Lower leg skin (tissue), 4 donors: ENCODE measurements around the gene HDAC9. TPM values are rescaled to one million over a fixed set of nuclear protein-coding genes. Genes with fewer than 3 reads are reported as not detected.

Experiments used
- DNase-seq, 2 donors: peaks; one replicate each; pipeline ENCODE4 v3.0.0-alpha.2; 2019; ENCODE audit warnings: low spot score in 2 of 2
- H3K4me3 ChIP-seq: fragments of 200-600 bp; sonication (generic); 2 replicates; pipeline ENCODE4 v1.5.1; 2017; ENCODE audit warnings: mild to moderate bottlenecking, low read depth; ENCODE audit not compliant: poor library complexity, severe bottlenecking
- POLR2A ChIP-seq, 2 donors: fragments of 450-650 bp; IDR thresholded peaks; one replicate each; pipeline ENCODE4 v1.6.1; 2016 to 2017; ENCODE audit warnings: antibody characterized with exemption in 2 of 2, mild to moderate bottlenecking in 1 of 2, moderate library complexity in 1 of 2
- WGBS, 2 donors: methylation state at CpG; one replicate each; pipeline ENCODE4 v1.1.5; 2018; 5-methylcytosine and 5-hydroxymethylcytosine counted together
- intact Hi-C: fragments of 100-400 bp; cut with DNase I; formaldehyde crosslinking; loops from one replicate; pipeline ENCODE4 v1.15.0; 2023; ENCODE audit warnings: low total_unique reads
- total RNA-seq, 4 donors: library from RNA; depleted of rRNA; stranded (reverse); fragments of >200 nt; gene quantifications; one replicate each; pipeline ENCODE4 v1.1.0, GENCODE V29; 2016
- TF ChIP-seq, protein P1 (sequence below), 3 donors: fragments of 450-650 bp; IDR thresholded peaks; one replicate each; pipeline ENCODE4 v1.5.1; 2016; ENCODE audit warnings: antibody characterized with exemption in 3 of 3, mild to moderate bottlenecking in 3 of 3, moderate library complexity in 2 of 3

Gene HDAC9
- total RNA-seq, 4 donors from 2014 or later: 3.1 to 5.5 (median 4.7) TPM

DNA sequence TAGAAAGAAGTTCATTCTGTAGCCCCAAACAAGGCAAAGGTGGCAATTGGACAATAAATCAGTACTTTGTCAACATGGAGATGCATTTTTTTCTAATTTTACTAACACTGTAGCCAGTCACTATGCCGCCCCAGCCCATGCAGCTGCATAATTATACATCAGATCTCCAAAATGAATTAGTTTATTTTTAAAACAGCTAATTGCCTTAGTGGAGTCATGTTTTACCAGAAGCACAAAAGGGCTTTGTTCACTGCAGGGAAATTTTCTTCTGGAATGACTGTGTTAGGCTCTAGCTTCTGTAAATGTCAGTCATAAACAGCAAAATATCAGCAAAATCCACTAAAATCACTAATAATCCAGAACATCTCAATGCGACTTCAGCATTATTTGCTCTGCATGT, 20.1 kb upstream of the HDAC9 start:
- intact Hi-C loops: no loop called here
- TF ChIP-seq, protein P1, sequence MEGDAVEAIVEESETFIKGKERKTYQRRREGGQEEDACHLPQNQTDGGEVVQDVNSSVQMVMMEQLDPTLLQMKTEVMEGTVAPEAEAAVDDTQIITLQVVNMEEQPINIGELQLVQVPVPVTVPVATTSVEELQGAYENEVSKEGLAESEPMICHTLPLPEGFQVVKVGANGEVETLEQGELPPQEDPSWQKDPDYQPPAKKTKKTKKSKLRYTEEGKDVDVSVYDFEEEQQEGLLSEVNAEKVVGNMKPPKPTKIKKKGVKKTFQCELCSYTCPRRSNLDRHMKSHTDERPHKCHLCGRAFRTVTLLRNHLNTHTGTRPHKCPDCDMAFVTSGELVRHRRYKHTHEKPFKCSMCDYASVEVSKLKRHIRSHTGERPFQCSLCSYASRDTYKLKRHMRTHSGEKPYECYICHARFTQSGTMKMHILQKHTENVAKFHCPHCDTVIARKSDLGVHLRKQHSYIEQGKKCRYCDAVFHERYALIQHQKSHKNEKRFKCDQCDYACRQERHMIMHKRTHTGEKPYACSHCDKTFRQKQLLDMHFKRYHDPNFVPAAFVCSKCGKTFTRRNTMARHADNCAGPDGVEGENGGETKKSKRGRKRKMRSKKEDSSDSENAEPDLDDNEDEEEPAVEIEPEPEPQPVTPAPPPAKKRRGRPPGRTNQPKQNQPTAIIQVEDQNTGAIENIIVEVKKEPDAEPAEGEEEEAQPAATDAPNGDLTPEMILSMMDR (IDR thresholded peaks at IDR 0.05): no peak
- no peak for TF ChIP-seq POLR2A (IDR thresholded peaks at IDR 0.05)
- no peak for DNase-seq
- no peak overlapping the region for H3K4me3 ChIP-seq
- 78 to 88% methylated on average over 2 of the region's 2 CpGs for WGBS, 2 donors

DNA sequence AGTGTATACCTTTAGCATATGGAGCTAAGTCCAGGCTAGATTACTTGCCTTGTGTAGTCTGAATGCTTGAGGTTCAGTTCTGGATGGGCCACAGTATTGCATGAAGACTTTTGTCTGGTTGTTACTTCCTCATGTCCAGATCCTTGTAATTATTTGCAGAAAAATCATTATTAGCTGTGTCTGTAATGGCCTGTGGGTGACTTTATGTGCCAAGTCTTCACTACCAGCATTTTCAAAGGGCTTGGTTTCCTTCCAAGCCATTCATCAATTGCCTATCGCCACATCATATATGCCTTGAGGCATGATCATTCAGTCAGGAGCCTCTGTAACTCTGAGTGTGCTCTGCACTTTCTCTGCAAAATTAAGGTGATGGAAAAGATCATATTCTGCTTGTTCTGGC, 13.8 kb upstream of the HDAC9 start:
- intact Hi-C loops: no loop called here
- DNase-seq: no peak
- TF ChIP-seq, protein P1 (IDR thresholded peaks at IDR 0.05): no peak
- TF ChIP-seq POLR2A (IDR thresholded peaks at IDR 0.05): no peak
- WGBS, 2 donors: 71 to 82% methylated on average over 1 of the region's 1 CpG
- no peak overlapping the region for H3K4me3 ChIP-seq

DNA sequence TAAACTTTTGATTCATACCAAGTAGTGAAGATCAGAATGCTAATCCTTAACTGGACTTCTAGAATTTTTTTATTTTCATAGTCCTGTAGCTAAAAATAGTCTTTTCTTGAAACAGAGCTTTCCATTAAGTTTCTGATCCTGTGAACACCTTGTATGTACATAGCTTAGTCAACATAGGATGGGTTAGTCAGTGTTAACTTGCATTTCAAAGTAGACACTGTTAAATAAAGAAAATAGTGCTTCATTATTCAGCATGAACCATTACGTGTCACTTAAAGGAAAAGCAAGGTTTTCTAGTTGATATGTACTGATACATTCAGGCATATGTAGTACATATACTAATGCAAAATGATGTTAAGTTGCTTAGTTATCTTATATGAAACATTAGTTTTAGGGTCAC, 7.5 kb upstream of the HDAC9 start:
- no peak for DNase-seq
- TF ChIP-seq, protein P1 (IDR thresholded peaks at IDR 0.05): no peak
- no peak for TF ChIP-seq POLR2A (IDR thresholded peaks at IDR 0.05)
- 82 to 88% methylated on average over 1 of the region's 1 CpG for WGBS, 2 donors
- intact Hi-C loops: no loop called here
- H3K4me3 ChIP-seq: no peak overlapping the region

DNA sequence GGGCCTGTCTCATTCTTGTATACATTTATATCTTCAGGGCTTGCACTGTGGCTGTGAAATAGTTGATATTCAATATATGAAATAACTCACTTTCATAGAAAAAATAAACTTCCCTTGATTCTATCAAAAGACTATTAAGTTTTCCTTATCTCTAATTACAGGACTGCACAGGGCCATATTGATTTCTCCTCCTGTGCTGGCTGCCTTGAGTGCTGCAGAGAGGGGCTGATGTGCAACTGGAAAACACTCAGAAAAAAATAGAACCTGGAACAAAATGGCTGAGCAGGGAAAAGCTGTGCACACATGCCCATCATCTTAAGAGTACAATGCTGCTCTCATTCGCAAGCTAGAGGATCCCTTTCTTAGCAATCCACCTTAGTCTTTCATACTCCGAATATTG, 5.9 kb upstream of the HDAC9 start:
- WGBS, 2 donors: 97% methylated on average over 2 of the region's 2 CpGs

DNA sequence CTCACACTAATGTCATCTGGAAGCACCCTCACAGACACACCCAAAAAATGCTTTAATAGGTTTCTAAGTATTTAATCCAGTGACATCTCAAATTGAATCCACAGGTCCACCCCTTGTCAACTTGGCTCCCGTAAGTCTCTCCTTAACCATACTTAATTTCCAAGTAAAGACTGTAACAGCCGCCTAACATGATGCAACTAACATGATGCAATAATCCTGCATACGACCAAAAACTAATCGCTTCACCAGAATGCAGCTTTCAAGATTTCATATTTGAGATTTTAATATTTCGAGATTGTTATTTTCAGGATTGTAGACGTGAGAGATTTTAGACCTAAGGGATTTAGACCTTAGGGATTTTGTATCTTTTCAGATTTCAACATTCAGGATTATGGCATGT, 3.7 kb upstream of the HDAC9 start:
- no peak for TF ChIP-seq POLR2A (IDR thresholded peaks at IDR 0.05)
- 90 to 91% methylated on average over 6 of the region's 6 CpGs for WGBS, 2 donors
- H3K4me3 ChIP-seq: no peak overlapping the region
- no peak for DNase-seq
- intact Hi-C loops: no loop called here

More for the DNA sequence above, 5.9 kb upstream of the HDAC9 start:
- TF ChIP-seq POLR2A (IDR thresholded peaks at IDR 0.05): no peak
- TF ChIP-seq, protein P1 (IDR thresholded peaks at IDR 0.05): no peak
- no peak overlapping the region for H3K4me3 ChIP-seq
- DNase-seq: no peak
- intact Hi-C loops: no loop called here

DNA sequence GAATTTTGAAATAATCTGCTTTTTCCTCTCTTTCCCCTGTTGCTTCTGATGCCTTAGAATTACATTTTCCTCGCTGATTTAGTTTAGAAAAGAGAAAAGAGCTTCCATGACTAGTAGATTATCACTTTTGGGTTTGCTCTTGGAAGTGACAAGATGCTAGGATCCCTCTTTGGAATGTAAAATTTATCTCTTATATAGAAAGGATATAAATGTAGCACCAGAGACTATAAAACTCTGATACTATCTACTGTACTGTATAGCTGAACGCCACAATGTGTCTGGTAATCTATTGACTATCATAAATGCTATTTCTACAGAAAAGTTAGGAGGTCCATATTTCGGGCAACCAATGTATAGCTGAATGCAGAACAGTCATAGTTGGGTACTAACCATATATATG, 1.1 kb upstream of the HDAC9 start:
- intact Hi-C loops: no loop called here
- no peak for TF ChIP-seq POLR2A (IDR thresholded peaks at IDR 0.05)
- TF ChIP-seq, protein P1 (IDR thresholded peaks at IDR 0.05): no peak
- 91 to 95% methylated on average over 3 of the region's 3 CpGs for WGBS, 2 donors
- DNase-seq: no peak
- no peak overlapping the region for H3K4me3 ChIP-seq
